OCI-LY3 (cell line): ENCODE results near the gene RAG2.

ENCODE experiments used
- H2AFZ ChIP-seq: fragments of 200-600, 300-600 bp; shearing (Covaris generic); 2 replicates; pipeline ENCODE4 v1.6.0; 2014; ENCODE audit warnings: antibody characterized with exemption, low read depth, low read length
- H3K27ac ChIP-seq: fragments of 200-600, 300-600 bp; sonication (generic); 2 replicates; pipeline ENCODE4 v1.5.1; 2014; ENCODE audit warnings: mild to moderate bottlenecking, low read length, moderate library complexity, mixed read lengths
- H3K27me3 ChIP-seq: fragments of 200-600, 300-600 bp; sonication (generic); 2 replicates; pipeline ENCODE4 v1.6.1; 2014; ENCODE audit warnings: low read depth, low read length, mixed read lengths
- H3K36me3 ChIP-seq: fragments of 200-600, 300-600 bp; sonication (generic); replicated peaks from 2 replicates; pipeline ENCODE3; 2014; ENCODE audit warnings: low read depth, low read length, mixed read lengths
- H3K4me1 ChIP-seq: fragments of 300-600, 200-600 bp; sonication (generic); 2 replicates; pipeline ENCODE4 v1.6.1; 2014; ENCODE audit warnings: low read length, mixed read lengths
- H3K4me2 ChIP-seq: fragments of 200-600, 300-600 bp; sonication (generic); 2 replicates; pipeline ENCODE4 v1.6.1; 2014; ENCODE audit warnings: low read length, mixed read lengths
- H3K4me3 ChIP-seq: fragments of 300-600, 200-600 bp; sonication (generic); 2 replicates; pipeline ENCODE4 v1.5.1; 2014; ENCODE audit warnings: antibody characterized with exemption, mild to moderate bottlenecking, low read length, moderate library complexity
- H3K79me2 ChIP-seq: fragments of 300-600, 200-600 bp; shearing (Covaris generic); 2 replicates; pipeline ENCODE4 v1.6.1; 2014; ENCODE audit warnings: mild to moderate bottlenecking, low read length, mixed read lengths
- H3K9ac ChIP-seq: fragments of 300-600, 200-600 bp; shearing (Covaris generic); 2 replicates; pipeline ENCODE4 v1.6.0; 2014; ENCODE audit warnings: mild to moderate bottlenecking, low read length, moderate library complexity
- H3K9me3 ChIP-seq: fragments of 200-600, 300-600 bp; shearing (Covaris generic); 2 replicates; pipeline ENCODE4 v1.6.1; 2014; ENCODE audit warnings: low read length, mixed read lengths; ENCODE audit not compliant: insufficient read depth
- H4K20me1 ChIP-seq: fragments of 200-600, 300-600 bp; sonication (generic); 2 replicates; pipeline ENCODE4 v1.6.1; 2016; ENCODE audit warnings: low read length, mixed read lengths; ENCODE audit not compliant: insufficient read depth
- CTCF ChIP-seq: fragments of 200-600, 300-600 bp; sonication (generic); IDR thresholded peaks from 2 replicates; pipeline ENCODE4 v1.5.1; 2014; ENCODE audit warnings: antibody characterized with exemption, low read length, low read depth
- EZH2phosphoT487 ChIP-seq: fragments of 200-600 bp; shearing (Covaris generic); IDR thresholded peaks from 2 replicates; pipeline ENCODE4 v1.6.1; 2018; ENCODE audit warnings: antibody characterized with exemption, mixed run types, low read depth

The RAG2 gene

DNA sequence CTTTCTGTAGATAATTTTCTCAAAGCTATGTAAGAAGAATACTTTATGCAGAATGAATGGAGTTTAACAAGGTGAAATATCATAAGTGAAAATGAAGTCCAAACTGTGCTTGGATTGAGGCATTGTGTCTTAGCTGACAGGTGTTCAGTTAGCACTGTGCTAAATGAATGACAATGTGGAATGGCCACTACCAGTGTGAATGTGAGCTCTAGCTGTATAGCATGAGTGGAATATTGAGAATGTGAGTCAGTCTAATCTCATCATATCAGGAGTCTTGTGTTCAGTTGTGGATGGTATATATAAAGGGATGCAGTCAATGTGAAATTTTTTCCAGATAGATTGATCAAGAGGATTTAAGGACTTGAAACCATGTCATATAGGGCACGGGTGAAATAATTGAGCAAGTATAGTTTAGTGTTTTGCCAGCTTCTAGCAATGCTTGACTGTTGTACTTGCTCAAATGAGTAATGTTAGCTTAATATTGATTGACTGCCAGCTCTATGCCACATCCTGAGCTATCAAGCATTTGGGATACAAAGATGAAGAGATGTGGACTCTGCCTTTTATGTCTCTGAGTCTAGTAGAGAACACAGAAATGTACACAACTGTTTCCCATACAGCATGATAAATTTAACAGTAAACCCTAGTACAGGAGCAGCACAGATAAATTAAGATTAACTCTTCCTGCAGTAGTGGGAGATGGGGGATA lies 10.6 kb upstream of the RAG2 start:
- TF ChIP-seq EZH2phosphoT487 (no peak), CTCF (no peak)
- Histone ChIP-seq H3K27me3 (peaks cover 72% of the 10 kb centered on the region), H3K9me3 (no peaks in the 10 kb centered on the region), H3K36me3 (no peaks in the 10 kb centered on the region), H3K4me3 (no peak overlapping the region), H4K20me1 (no peaks in the 10 kb centered on the region), H3K4me2 (no peak overlapping the region), H3K27ac (no peak overlapping the region), H3K79me2 (no peaks in the 10 kb centered on the region), H3K4me1 (no peaks in the 10 kb centered on the region), H2AFZ (no peak overlapping the region), H3K9ac (no peak overlapping the region)

GRCh38 chr11:36605221-36606216 lies 7.5 kb upstream of the RAG2 start:
- H4K20me1 ChIP-seq = no peaks in the 10 kb centered on the region
- H3K79me2 ChIP-seq = no peaks in the 10 kb centered on the region
- no peak overlapping the region for H3K4me2 ChIP-seq
- H3K4me1 ChIP-seq = no peaks in the 10 kb centered on the region
- no peak overlapping the region for H3K4me3 ChIP-seq
- H2AFZ ChIP-seq = no peak overlapping the region
- H3K36me3 ChIP-seq = no peaks in the 10 kb centered on the region
- no peaks in the 10 kb centered on the region for H3K9me3 ChIP-seq
- H3K27ac ChIP-seq = no peak overlapping the region
- H3K27me3 ChIP-seq = peaks cover 59% of the 10 kb centered on the region
- no peak overlapping the region for H3K9ac ChIP-seq
- TF ChIP-seq EZH2phosphoT487 (no peak), CTCF (no peak)

DNA sequence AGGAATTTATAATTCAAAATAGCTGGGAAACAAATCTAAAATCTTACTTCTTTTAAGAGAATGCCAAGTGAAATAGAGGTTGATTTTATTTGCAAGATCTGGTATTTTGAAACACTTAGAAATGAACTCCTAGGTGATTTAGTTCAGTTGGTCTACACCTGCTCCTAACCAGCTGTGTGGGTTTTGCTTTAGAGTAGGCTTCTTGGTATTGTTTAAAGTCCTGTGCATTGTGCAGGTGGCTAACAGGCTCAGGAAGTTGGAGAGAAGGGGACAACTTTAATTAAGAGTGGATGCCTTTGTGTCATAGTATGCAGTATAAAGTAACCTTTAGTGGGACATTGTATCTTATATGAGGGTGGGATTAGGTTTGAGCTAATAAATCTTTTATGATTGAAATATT lies 4.1 kb upstream of the RAG2 start:
- H3K9me3 ChIP-seq = no peaks in the 10 kb centered on the region
- H3K4me1 ChIP-seq = no peaks in the 10 kb centered on the region
- H3K79me2 ChIP-seq = no peaks in the 10 kb centered on the region
- H3K4me3 ChIP-seq = no peak overlapping the region
- H3K4me2 ChIP-seq = no peak overlapping the region
- no peak overlapping the region for H2AFZ ChIP-seq
- no peak for TF ChIP-seq CTCF
- no peak for TF ChIP-seq EZH2phosphoT487
- H3K9ac ChIP-seq = no peak overlapping the region
- H3K36me3 ChIP-seq = no peaks in the 10 kb centered on the region
- H3K27me3 ChIP-seq = peaks cover 34% of the 10 kb centered on the region
- H3K27ac ChIP-seq = no peak overlapping the region
- H4K20me1 ChIP-seq = no peaks in the 10 kb centered on the region

DNA sequence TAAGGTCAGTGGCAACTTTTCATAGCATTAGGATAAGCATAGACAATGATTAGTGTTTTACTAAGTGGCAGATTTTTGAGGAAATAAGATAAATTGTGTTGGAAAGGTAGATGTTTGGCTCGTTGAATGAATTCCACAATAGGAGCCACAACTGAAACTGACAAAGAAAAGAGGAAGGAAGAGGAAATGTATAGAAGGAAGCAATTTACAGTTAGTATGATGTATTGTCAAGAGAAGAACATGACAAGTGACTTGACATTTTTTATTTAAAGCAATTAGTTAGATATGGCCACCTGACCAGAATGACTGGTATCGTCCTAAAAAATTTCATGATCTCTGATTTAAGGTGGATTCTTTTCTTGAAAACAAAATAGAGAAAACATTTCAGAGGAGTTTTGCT lies 3.1 kb upstream of the RAG2 start:
- Histone ChIP-seq H3K4me3 (no peak overlapping the region), H3K4me1 (no peaks in the 10 kb centered on the region), H2AFZ (no peak overlapping the region), H3K9ac (no peak overlapping the region), H4K20me1 (no peaks in the 10 kb centered on the region), H3K27ac (no peak overlapping the region), H3K27me3 (peaks cover 27% of the 10 kb centered on the region), H3K9me3 (no peaks in the 10 kb centered on the region), H3K79me2 (no peaks in the 10 kb centered on the region), H3K4me2 (no peak overlapping the region), H3K36me3 (no peaks in the 10 kb centered on the region)
- no peak for TF ChIP-seq EZH2phosphoT487
- no peak for TF ChIP-seq CTCF
